ENCODE results near the gene ARHGAP26. TPM values are rescaled to one million over a fixed set of nuclear protein-coding genes. Genes with fewer than 3 reads are reported as not detected.

The ARHGAP26 gene
- total and polyA plus RNA-seq, 2 donors (not counting 3 experiments of a cell fraction or from before 2014, with no cell fraction given) = 3.1 to 16.2 TPM

DNA sequence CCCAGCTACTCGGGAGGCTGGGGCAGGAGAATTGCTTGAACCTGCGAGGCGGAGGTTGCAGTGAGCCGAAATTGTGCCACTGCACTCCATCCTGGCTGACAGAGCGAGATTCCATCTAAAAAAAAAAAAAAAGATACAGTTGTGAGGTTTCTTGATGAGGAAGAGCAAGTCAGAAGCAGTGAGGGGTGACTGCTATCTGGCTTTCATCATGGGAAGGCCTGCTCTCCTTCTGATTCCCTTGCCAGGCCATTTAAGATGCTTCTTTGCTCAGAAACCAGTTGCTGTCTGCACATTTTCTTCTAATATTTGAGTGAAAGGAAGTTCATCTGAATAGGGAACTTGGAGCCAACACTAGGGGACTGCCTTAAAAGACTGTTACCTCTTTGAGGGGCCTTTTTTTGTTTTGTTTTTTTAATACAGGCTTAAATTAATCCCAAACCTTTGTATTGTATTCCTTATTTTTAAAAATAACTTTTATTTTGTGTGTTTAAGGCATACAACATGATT lies 201.9 kb downstream of the ARHGAP26 start:
- POLR2A ChIA-PET = no interaction called here
- intact Hi-C loops (cut with micrococcal nuclease) (no loop called here), dilution Hi-C loops (cut with MboI; ENCODE audit: extremely low pct_ligation_motif_present, low sequenced_read_pairs) (no loop called here)
- Histone ChIP-seq H3K27ac (ENCODE audit: insufficient read depth, low read depth, low read length) (no peak overlapping the region), H3K9me1 (replicated peaks; ENCODE audit: control insufficient read depth, extremely low read depth, insufficient read depth, low read length) (no peaks in the 10 kb centered on the region), H3K27me3 (ENCODE audit: control insufficient read depth in 2 of 2, insufficient read depth in 2 of 2, low read length in 2 of 2) (no peaks in the 10 kb centered on the region), H3K4me2 (ENCODE audit: insufficient read depth, low read length) (no peak overlapping the region), H3K79me2 (ENCODE audit: control insufficient read depth, insufficient read depth, low read length) (no peaks in the 10 kb centered on the region), H3K4me3 (replicated peaks in 1 of 3; ENCODE audit: insufficient read depth in 1 of 3, low read depth in 1 of 3, low read length in 3 of 3) (no peak overlapping the region), H3K9me3 (replicated peaks; ENCODE audit: control insufficient read depth, insufficient read depth, low read length) (no peaks in the 10 kb centered on the region), H3K36me3 (ENCODE audit: control insufficient read depth in 2 of 2, extremely low read depth in 1 of 2, insufficient read depth in 2 of 2, low read length in 2 of 2) (no peaks in the 10 kb centered on the region), H3K4me1 (ENCODE audit: control insufficient read depth, extremely low read depth, insufficient read depth, low read length) (peaks cover 6% of the 10 kb centered on the region), H2AFZ (ENCODE audit: low read depth, low read length) (no peak overlapping the region), H4K20me1 (replicated peaks; ENCODE audit: control insufficient read depth, extremely low read depth, insufficient read depth, low read length) (no peaks in the 10 kb centered on the region), H3K9ac (replicated peaks; ENCODE audit: extremely low read depth, insufficient read depth, low read length) (no peak overlapping the region)
- TF ChIP-seq GATA2 (IDR thresholded peaks at IDR 0.05; ENCODE audit: insufficient read depth, insufficient read length, low read depth, low read length) = no peak
- TF ChIP-seq, protein P1, sequence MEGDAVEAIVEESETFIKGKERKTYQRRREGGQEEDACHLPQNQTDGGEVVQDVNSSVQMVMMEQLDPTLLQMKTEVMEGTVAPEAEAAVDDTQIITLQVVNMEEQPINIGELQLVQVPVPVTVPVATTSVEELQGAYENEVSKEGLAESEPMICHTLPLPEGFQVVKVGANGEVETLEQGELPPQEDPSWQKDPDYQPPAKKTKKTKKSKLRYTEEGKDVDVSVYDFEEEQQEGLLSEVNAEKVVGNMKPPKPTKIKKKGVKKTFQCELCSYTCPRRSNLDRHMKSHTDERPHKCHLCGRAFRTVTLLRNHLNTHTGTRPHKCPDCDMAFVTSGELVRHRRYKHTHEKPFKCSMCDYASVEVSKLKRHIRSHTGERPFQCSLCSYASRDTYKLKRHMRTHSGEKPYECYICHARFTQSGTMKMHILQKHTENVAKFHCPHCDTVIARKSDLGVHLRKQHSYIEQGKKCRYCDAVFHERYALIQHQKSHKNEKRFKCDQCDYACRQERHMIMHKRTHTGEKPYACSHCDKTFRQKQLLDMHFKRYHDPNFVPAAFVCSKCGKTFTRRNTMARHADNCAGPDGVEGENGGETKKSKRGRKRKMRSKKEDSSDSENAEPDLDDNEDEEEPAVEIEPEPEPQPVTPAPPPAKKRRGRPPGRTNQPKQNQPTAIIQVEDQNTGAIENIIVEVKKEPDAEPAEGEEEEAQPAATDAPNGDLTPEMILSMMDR (IDR thresholded peaks at IDR 0.05; ENCODE audit: extremely low read depth in 1 of 2, insufficient read depth in 1 of 2, low read depth in 1 of 2, low read length in 2 of 2) = no peak
- TF ChIP-seq FOS (IDR thresholded peaks at IDR 0.05; ENCODE audit: borderline replicate concordance, insufficient read depth, low read length) = no peak
- no peak for TF ChIP-seq JUN (IDR thresholded peaks at IDR 0.05; ENCODE audit: borderline replicate concordance, insufficient read depth, insufficient read length, low read depth)
- TF ChIP-seq POLR2AphosphoS5 (IDR thresholded peaks at IDR 0.05; ENCODE audit: insufficient read depth, low read depth, low read length) = no peak
- TF ChIP-seq POLR2A (IDR thresholded peaks at IDR 0.05; ENCODE audit: low read depth, low read length) = no peak
- TF ChIP-seq, protein P2, sequence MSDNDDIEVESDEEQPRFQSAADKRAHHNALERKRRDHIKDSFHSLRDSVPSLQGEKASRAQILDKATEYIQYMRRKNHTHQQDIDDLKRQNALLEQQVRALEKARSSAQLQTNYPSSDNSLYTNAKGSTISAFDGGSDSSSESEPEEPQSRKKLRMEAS (IDR thresholded peaks at IDR 0.05; ENCODE audit: insufficient read depth, insufficient read length) = no peak
- no peak for TF ChIP-seq MYC (IDR thresholded peaks at IDR 0.05; ENCODE audit: low read depth, low read length)
- TF ChIP-seq EZH2 (IDR thresholded peaks at IDR 0.05; ENCODE audit: borderline replicate concordance, low read depth, low read length, severe bottlenecking) = no peak
- no TSS peak for BruUV-seq (replicated peaks)
- FAIRE-seq (no peak), DNase-seq (ENCODE audit: low read depth, low spot score) (no peak)
- CTCF ChIA-PET = interaction anchor here (1.2 kb wide), 1 partner anchor 255 kb away, joined by 3 read pairs; no protein-coding TSS in a partner anchor
